22Rv1 (cell line): ENCODE results near the gene IL27RA.

ENCODE experiments used
- CTCF ChIP-seq: fragments of 450-650 bp; IDR thresholded peaks from 2 replicates; pipeline ENCODE4 v1.5.1; 2017; ENCODE audit warnings: mild to moderate bottlenecking
- ZFX ChIP-seq: fragments of 450-650 bp; IDR thresholded peaks from 2 replicates; pipeline ENCODE4 v1.6.1; 2017; ENCODE audit warnings: antibody characterized with exemption, borderline replicate concordance

- no peak for TF ChIP-seq CTCF
- no peak for TF ChIP-seq ZFX
Measured at GRCh38 chr19:14062558-14062855, 30.9 kb downstream of the IL27RA start.
